Astrocyte (in vitro differentiated cells and primary cell): ENCODE data around the gene SNAP25.

Experiments
- CTCF ChIP-seq: IDR thresholded peaks from 2 replicates; pipeline ENCODE4 v1.5.1; 2011; ENCODE audit warnings: low read depth, mild to moderate bottlenecking, inconsistent platforms, low read length, moderate library complexity; ENCODE audit not compliant: insufficient read depth
- EZH2 ChIP-seq: IDR thresholded peaks from 2 replicates; pipeline ENCODE4 v1.6.1; 2012; ENCODE audit warnings: mild to moderate bottlenecking, low read length, inconsistent platforms; ENCODE audit not compliant: insufficient read depth

DNA sequence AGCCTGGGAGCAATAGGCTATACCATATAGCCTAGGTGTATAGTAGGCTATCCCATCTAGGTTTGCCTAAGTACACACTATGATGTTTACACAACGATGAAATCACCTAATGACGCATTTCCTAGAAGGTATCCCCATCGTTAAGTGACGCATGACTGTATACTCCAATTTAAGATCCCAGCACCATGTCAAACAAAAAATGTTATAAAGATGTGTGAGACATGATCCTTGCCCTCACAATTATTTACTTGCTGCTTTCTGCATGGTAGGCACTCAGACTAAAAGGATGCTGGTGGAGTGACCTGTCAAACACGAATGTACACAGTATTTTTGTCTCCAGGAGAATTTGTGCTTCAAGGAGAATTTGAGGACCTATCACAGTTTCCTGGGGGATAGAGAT is 32.3 kb downstream of the SNAP25 start:
- TF ChIP-seq EZH2 (no peak), CTCF (no peak)
